Spleen (tissue), 11 donors: ENCODE measurements around the gene TSC22D2. TPM values are rescaled to one million over a fixed set of nuclear protein-coding genes. Genes with fewer than 3 reads are reported as not detected.

Source experiments
- DNase-seq: peaks from one replicate; pipeline ENCODE4 v3.0.0-alpha.2; 2020
- H3K27ac ChIP-seq, 8 donors: fragments of 200-600 bp; sonication (generic) in 7 of 8; 1 replicate in 4 of 8; 2 replicates in 4 of 8; pipeline versions ENCODE4 v1.5.0 to v1.8.0; 2016 to 2021; ENCODE audit warnings: inconsistent platforms in 4 of 8, mild to moderate bottlenecking in 4 of 8, moderate library complexity in 1 of 8
- H3K27me3 ChIP-seq, 7 donors: fragments of 200-600 bp; sonication (generic) in 6 of 7; replicated peaks in 1 of 7; 1 replicate in 4 of 7; 2 replicates in 3 of 7; pipeline versions ENCODE4 v1.5.0 to v1.8.0; 2016 to 2021; ENCODE audit warnings: inconsistent platforms in 3 of 7, mild to moderate bottlenecking in 1 of 7
- H3K36me3 ChIP-seq, 6 donors: fragments of 200-600 bp; sonication (generic) in 5 of 6; 1 replicate in 4 of 6; 2 replicates in 2 of 6; pipeline versions ENCODE4 v1.5.0 to v1.8.0; 2016 to 2021; ENCODE audit warnings: inconsistent platforms in 2 of 6
- H3K4me1 ChIP-seq, 6 donors: fragments of 200-600 bp; sonication (generic) in 5 of 6; 1 replicate in 3 of 6; 2 replicates in 3 of 6; pipeline versions ENCODE4 v1.5.0 to v1.8.0; 2016 to 2021; ENCODE audit warnings: inconsistent platforms in 3 of 6
- H3K4me3 ChIP-seq, 8 donors: fragments of 200-600 bp; sonication (generic) in 7 of 8; 1 replicate in 4 of 8; 2 replicates in 4 of 8; pipeline versions ENCODE4 v1.5.0 to v1.8.0; 2016 to 2021; ENCODE audit warnings: inconsistent platforms in 4 of 8, mild to moderate bottlenecking in 4 of 8, moderate library complexity in 2 of 8
- H3K9me3 ChIP-seq, 8 donors: fragments of 200-600 bp; sonication (generic) in 7 of 8; 1 replicate in 4 of 8; 2 replicates in 4 of 8; pipeline versions ENCODE4 v1.5.0 to v1.8.0; 2016 to 2021; ENCODE audit warnings: inconsistent platforms in 4 of 8
- POLR2A ChIP-seq, 3 donors: fragments of 450-650 bp; IDR thresholded peaks; one replicate each; pipeline ENCODE4 v1.5.1; 2017; ENCODE audit warnings: antibody characterized with exemption in 3 of 3, mild to moderate bottlenecking in 1 of 3
- POLR2AphosphoS5 ChIP-seq, 3 donors: sonication (generic); formaldehyde crosslinking; IDR thresholded peaks; one replicate each; pipeline ENCODE4 v1.5.1; 2017; ENCODE audit warnings: antibody characterized with exemption in 3 of 3
- WGBS, 5 donors: extraction: QIAGEN DNeasy Blood & Tissue Kit in 3 of 5; methylation state at CpG; one replicate each; pipeline versions ENCODE4 v1.1.5 to v1.1.7; 2013 to 2018; 5-methylcytosine and 5-hydroxymethylcytosine counted together
- intact Hi-C: fragments of 100-400 bp; cut with DNase I; formaldehyde crosslinking; loops from one replicate; pipeline ENCODE4 v1.15.0; 2023; ENCODE audit warnings: low total_unique reads
- polyA plus RNA-seq, 3 donors: library from polyadenylated mRNA; stranded (reverse); fragments of 200-250 nt; gene quantifications; one replicate each; pipeline ENCODE4 v1.2.1, GENCODE V29; 2013
- total RNA-seq, 7 donors: library from RNA; depleted of rRNA in 3 of 7; stranded (reverse); fragments of >200 nt in 3 of 7; fragmentation: NEBNext Ultra II Directional in 4 of 7; extraction: Animal tissue kit (Norgen Biotek cat#: 25700) in 4 of 7; gene quantifications; one replicate each; pipeline versions ENCODE4 v1.1.0 to v1.2.1, GENCODE V29; 2016 to 2021
- TF ChIP-seq, protein P1 (sequence below), 11 experiments: fragments of 200-600 bp in 7 of 11; fragments of 450-650 bp in 4 of 11; sonication (generic) in 4 of 11; IDR thresholded peaks in 8 of 11; conservative IDR thresholded peaks in 3 of 11; 1 replicate in 7 of 11; 2 replicates in 4 of 11; pipeline versions ENCODE4 v1.4.0 to v1.8.0; 2016 to 2021; ENCODE audit warnings: antibody characterized with exemption in 11 of 11, inconsistent platforms in 4 of 11, mild to moderate bottlenecking in 1 of 11
- donor health status: healthy with polysubstance abuse.
- donor health status: DM: no; HTN: no; CAD: no; lungs with moderate emphysema.
- donor health status: DM: no; HTN: no; CAD: no.
- donor health status: Bipolar disorder and iron deficiency.
- donor health status: healthy.
- donor health status: DM: no; HTN: no; CAD: no.
- donor health status: DM: yes; HTN: yes; CAD: no.

TSC22D2 gene
- total and polyA plus RNA-seq, 10 donors: 8.4 to 34.8 (median 26.2) TPM

DNA sequence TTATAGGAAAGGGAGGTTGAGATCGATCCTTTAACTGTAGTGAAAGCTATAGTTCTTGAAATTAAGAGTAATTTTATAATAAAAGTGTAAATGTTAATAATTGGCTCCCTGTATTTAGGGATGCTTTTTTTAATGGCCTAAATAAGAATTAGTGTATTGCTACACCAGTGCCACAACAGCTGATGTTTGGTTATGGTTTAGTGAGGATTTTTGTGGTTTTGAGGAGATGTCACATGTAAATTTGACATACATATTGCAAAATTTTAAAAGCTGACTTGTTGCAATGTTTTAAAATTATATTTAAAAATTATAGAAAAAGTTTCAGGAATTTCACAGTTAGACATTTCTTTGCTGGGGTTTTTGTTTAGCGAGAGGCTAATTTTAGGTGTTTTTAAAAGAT lies 3.9 kb downstream of the TSC22D2 start:
- peak overlapping the region in 3 of 8 donors; percentile 6 to 100 (median 99) for H3K27ac ChIP-seq
- peak overlapping the region; percentile 75 to 96 (median 88) for H3K4me3 ChIP-seq
- peaks cover 0 to 12% (median 0%) of the 10 kb centered on the region in 6 donors for H3K36me3 ChIP-seq
- peaks cover 13 to 75% (median 64%) of the 10 kb centered on the region in 6 donors for H3K4me1 ChIP-seq
- no peaks in the 10 kb centered on the region for H3K27me3 ChIP-seq
- TF ChIP-seq POLR2A (IDR thresholded peaks at IDR 0.05) (no peak), POLR2AphosphoS5 (IDR thresholded peaks at IDR 0.05) (no peak)
- TF ChIP-seq, protein P1, sequence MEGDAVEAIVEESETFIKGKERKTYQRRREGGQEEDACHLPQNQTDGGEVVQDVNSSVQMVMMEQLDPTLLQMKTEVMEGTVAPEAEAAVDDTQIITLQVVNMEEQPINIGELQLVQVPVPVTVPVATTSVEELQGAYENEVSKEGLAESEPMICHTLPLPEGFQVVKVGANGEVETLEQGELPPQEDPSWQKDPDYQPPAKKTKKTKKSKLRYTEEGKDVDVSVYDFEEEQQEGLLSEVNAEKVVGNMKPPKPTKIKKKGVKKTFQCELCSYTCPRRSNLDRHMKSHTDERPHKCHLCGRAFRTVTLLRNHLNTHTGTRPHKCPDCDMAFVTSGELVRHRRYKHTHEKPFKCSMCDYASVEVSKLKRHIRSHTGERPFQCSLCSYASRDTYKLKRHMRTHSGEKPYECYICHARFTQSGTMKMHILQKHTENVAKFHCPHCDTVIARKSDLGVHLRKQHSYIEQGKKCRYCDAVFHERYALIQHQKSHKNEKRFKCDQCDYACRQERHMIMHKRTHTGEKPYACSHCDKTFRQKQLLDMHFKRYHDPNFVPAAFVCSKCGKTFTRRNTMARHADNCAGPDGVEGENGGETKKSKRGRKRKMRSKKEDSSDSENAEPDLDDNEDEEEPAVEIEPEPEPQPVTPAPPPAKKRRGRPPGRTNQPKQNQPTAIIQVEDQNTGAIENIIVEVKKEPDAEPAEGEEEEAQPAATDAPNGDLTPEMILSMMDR (IDR thresholded peaks at IDR 0.05 in 8 of 11, conservative IDR thresholded peaks at IDR 0.05 in 3 of 11): no peak
- no peak for DNase-seq
- WGBS, 5 donors: 36 to 63% (median 51%) methylated on average over 2 of the region's 2 CpGs
- H3K9me3 ChIP-seq: no peaks in the 10 kb centered on the region
- intact Hi-C loops: loop anchor here (5.0 kb wide), 1 partner anchor 85 kb away; no protein-coding TSS in a partner anchor

DNA sequence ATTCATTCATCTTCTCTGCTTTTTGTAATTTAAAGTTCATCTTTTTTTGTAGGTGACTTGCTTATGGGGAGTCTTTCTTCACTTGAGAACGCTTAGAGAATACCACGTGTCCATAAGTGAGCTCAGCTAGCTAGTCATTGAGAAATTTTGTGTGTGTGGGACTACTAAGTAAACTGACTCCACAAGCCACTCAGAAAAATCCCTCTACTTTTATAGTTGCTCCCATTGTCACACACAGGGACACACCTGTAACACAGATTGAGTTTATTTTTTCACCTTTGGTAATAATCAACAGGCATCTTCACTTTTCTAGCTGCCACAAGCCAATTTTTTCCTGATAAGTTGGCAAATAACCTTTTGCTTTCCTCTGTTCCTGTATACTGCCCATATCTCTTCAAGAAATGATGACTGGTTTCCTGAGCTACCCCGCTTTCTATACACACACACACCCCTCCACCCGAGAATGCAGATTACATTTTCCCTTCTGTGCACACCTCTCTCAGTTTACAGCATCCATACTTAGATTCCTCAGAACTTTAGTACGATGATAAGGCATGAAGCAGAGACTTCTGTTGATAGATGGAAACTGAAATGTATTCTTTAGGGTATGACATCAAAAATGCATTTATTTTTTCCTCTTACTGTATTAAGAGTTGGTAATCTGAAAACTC lies 4.6 kb downstream of the TSC22D2 start:
- Histone ChIP-seq H3K36me3 (peaks cover 0 to 12% (median 0%) of the 10 kb centered on the region in 6 donors), H3K4me1 (peaks cover 13 to 75% (median 69%) of the 10 kb centered on the region in 6 donors), H3K4me3 (peak overlapping the region; percentile 75 to 96 (median 88)), H3K27ac (peak overlapping the region in 3 of 8 donors; percentile 4 to 100 (median 99)), H3K27me3 (no peaks in the 10 kb centered on the region), H3K9me3 (no peaks in the 10 kb centered on the region)
- intact Hi-C loops: loop anchor here (5.0 kb wide), 1 partner anchor 85 kb away; no protein-coding TSS in a partner anchor
- DNase-seq: no peak
- TF ChIP-seq, protein P1 (IDR thresholded peaks at IDR 0.05 in 8 of 11, conservative IDR thresholded peaks at IDR 0.05 in 3 of 11): no peak
- TF ChIP-seq POLR2A (IDR thresholded peaks at IDR 0.05) (no peak), POLR2AphosphoS5 (IDR thresholded peaks at IDR 0.05) (no peak)
- 1 to 4% (median 2%) methylated on average over 5 of the region's 5 CpGs for WGBS, 5 donors

DNA sequence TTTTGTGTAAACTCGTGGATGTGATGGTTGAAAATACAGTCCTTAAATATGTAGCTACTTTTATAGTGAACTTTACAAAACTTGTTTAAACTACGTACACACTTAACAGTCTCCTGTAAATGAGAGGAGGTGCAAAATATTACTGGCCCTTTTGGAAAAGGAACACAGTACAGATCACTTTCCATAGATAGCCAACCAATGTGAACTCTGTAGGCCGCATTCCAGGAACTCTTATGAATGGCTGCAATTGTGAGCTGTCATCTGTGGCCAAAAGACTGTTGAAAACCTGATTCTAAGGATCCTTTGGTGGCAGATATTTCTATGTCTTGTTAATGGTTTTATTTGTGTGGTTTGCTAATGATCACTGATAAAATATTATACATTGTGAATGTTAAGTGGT lies 6.2 kb downstream of the TSC22D2 start:
- H3K9me3 ChIP-seq: no peaks in the 10 kb centered on the region
- no peak overlapping the region for H3K27ac ChIP-seq
- peaks cover 0 to 12% (median 0%) of the 10 kb centered on the region in 6 donors for H3K36me3 ChIP-seq
- intact Hi-C loops: loop anchor here (5.0 kb wide), 1 partner anchor 83 kb away; no protein-coding TSS in a partner anchor
- H3K27me3 ChIP-seq: no peaks in the 10 kb centered on the region
- DNase-seq: no peak
- H3K4me3 ChIP-seq: peak overlapping the region in 6 of 8 donors; percentile 9 to 91 (median 88)
- 52 to 57% (median 55%) methylated on average over 3 of the region's 3 CpGs for WGBS, 5 donors
- TF ChIP-seq POLR2A (IDR thresholded peaks at IDR 0.05) (no peak), POLR2AphosphoS5 (IDR thresholded peaks at IDR 0.05) (no peak)
- TF ChIP-seq, protein P1 (IDR thresholded peaks at IDR 0.05 in 8 of 11, conservative IDR thresholded peaks at IDR 0.05 in 3 of 11): no peak
- H3K4me1 ChIP-seq: peaks cover 13 to 90% (median 85%) of the 10 kb centered on the region in 6 donors

DNA sequence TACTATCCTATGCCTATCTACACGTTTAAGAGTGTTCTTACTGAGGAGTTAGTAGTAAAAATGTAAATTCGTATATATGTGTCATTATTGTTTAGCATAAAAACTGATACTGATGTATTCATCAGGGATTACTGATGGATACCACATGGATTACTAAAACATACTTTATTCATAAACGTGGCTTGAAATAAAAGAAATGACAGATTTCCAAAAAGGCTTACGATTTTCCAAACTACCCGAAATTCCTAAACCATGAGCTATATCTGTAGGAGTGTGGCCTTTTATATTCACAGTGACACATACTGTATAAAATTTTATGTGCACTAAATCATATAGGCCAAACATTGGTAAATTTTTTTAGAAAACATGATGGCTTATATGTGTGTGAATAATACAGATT lies 6.9 kb downstream of the TSC22D2 start:
- no peak for TF ChIP-seq POLR2AphosphoS5 (IDR thresholded peaks at IDR 0.05)
- TF ChIP-seq POLR2A (IDR thresholded peaks at IDR 0.05): no peak
- TF ChIP-seq, protein P1 (IDR thresholded peaks at IDR 0.05 in 8 of 11, conservative IDR thresholded peaks at IDR 0.05 in 3 of 11): no peak
- DNase-seq: no peak

More for the DNA sequence above, 6.9 kb downstream of the TSC22D2 start:
- peak overlapping the region in 3 of 8 donors; percentile 75 to 91 (median 86) for H3K4me3 ChIP-seq
- H3K4me1 ChIP-seq: peaks cover 13 to 97% (median 90%) of the 10 kb centered on the region in 6 donors
- peaks cover 0 to 12% (median 0%) of the 10 kb centered on the region in 6 donors for H3K36me3 ChIP-seq
- 68 to 81% (median 79%) methylated on average over 5 of the region's 5 CpGs for WGBS, 5 donors
- H3K27ac ChIP-seq: no peak overlapping the region
- no peaks in the 10 kb centered on the region for H3K27me3 ChIP-seq
- no peaks in the 10 kb centered on the region for H3K9me3 ChIP-seq
- intact Hi-C loops: loop anchor here (5.0 kb wide), 1 partner anchor 82 kb away; no protein-coding TSS in a partner anchor
